Pulmonary artery endothelial cell (primary cell): ENCODE measurements around the gene C2orf42. TPM values are rescaled to one million over a fixed set of nuclear protein-coding genes. Genes with fewer than 3 reads are reported as not detected.
"Not testable (repeated sequence)": the region's sequence is repeated elsewhere in the genome, so short reads cannot be mapped to it uniquely, and the experiment has no call there.

Source experiments
- DNase-seq: peaks from one replicate; pipeline ENCODE4 v3.0.0-alpha.2; 2011; ENCODE audit warnings: low read depth, low spot score
- total RNA-seq: library from RNA; depleted of rRNA; stranded (reverse); fragments of >200 nt; gene quantifications from 2 replicates; pipeline ENCODE4 v1.2.3, GENCODE V29; 2014

The C2orf42 gene
- total RNA-seq, 1 donor from 2014 or later = 10.4 TPM

- DNase-seq = no peak
Measured at GRCh38 chr2:70104231-70105111, 86.3 kb downstream of the C2orf42 start.

GRCh38 chr2:70103531-70104061 lies 87.2 kb downstream of the C2orf42 start:
- DNase-seq = no peak

GRCh38 chr2:70102323-70102905 lies 88.4 kb downstream of the C2orf42 start:
- not testable (repeated sequence) for DNase-seq

- not testable (repeated sequence) for DNase-seq
Measured at GRCh38 chr2:70101686-70102085, 89.1 kb downstream of the C2orf42 start.

GRCh38 chr2:70101174-70101573 lies 89.6 kb downstream of the C2orf42 start:
- no peak for DNase-seq

Other genes starting within 250 kb of the C2orf42 start
- 0.11 and 0.13 TPM in 2 replicates for gene ASPRV1, start 229.4 kb downstream of the C2orf42 start, total RNA-seq
- gene PCBP1, start 103.5 kb downstream of the C2orf42 start, total RNA-seq = 47.0 and 48.7 TPM in 2 replicates
- gene TIA1, start 57.6 kb upstream of the C2orf42 start, total RNA-seq = 136 and 181 TPM in 2 replicates
- gene PCYOX1, start 67.1 kb upstream of the C2orf42 start, total RNA-seq = 27.9 and 40.9 TPM in 2 replicates
- 234 and 237 TPM in 2 replicates for gene SNRPG, start 102.7 kb upstream of the C2orf42 start, total RNA-seq
- 34.4 and 43.6 TPM in 2 replicates for gene FAM136A, start 111.0 kb upstream of the C2orf42 start, total RNA-seq